Jurkat, Clone E6-1 (cell line): ENCODE measurements around the gene ZNF491.

Experiments used
- DNase-seq: peaks from one replicate; pipeline ENCODE4 v3.0.0-alpha.2; 2011; ENCODE audit warnings: low read depth, low spot score
- H3K4me3 ChIP-seq: 2 replicates; pipeline ENCODE4 v1.5.1; 2011; ENCODE audit warnings: mild to moderate bottlenecking, low read length, control low read depth, moderate library complexity

The ZNF491 gene

GRCh38 chr19:11856596-11857250 lies 58.4 kb downstream of the ZNF491 start:
- DNase-seq = no peak
- H3K4me3 ChIP-seq = no peak overlapping the region
